Esophagus muscularis mucosa (tissue), 4 donors: ENCODE measurements around the gene MACROD2.

Experiments
- CTCF ChIP-seq, 3 experiments: fragments of 200-600 bp in 2 of 3; fragments of 450-650 bp in 1 of 3; sonication (generic) in 2 of 3; IDR thresholded peaks; one replicate each; pipeline ENCODE4 v1.5.1; 2017 to 2019; ENCODE audit warnings: antibody characterized with exemption in 3 of 3, mild to moderate bottlenecking in 2 of 3, moderate library complexity in 1 of 3
- EP300 ChIP-seq: sonication (generic); formaldehyde crosslinking; IDR thresholded peaks from one replicate; pipeline ENCODE4 v1.6.1; 2017; ENCODE audit warnings: antibody characterized with exemption
- POLR2A ChIP-seq: fragments of 450-650 bp; IDR thresholded peaks from one replicate; pipeline ENCODE4 v1.6.1; 2017; ENCODE audit warnings: antibody characterized with exemption, moderate library complexity, mild to moderate bottlenecking, low read depth
- POLR2AphosphoS5 ChIP-seq, 2 donors: sonication (generic); formaldehyde crosslinking; IDR thresholded peaks; one replicate each; pipeline ENCODE4 v1.6.1; 2017; ENCODE audit warnings: antibody characterized with exemption in 2 of 2

DNA sequence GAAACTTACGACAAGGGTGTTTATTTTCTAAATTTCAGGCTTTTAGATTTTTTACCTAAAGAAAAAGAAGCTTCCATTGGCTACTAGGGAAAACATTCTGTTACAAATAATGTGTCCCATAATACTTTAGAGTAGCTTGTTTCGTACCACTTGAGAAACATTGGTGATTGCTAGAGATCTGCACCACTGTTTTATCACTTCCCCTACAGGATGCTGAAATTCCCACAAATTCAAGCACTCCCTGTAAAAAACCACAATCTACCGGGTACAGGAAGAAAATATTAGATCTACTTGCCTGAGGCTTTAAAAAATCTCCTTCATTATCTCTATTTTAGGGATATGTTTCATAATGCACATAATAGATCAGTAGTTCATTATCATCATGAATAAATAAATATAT is 34.8 kb upstream of the MACROD2 start:
- no peak for TF ChIP-seq CTCF (IDR thresholded peaks at IDR 0.05)
- no peak for TF ChIP-seq POLR2AphosphoS5 (IDR thresholded peaks at IDR 0.05)
- TF ChIP-seq POLR2A: no peak
- TF ChIP-seq EP300: no peak
